Tibial nerve (tissue), 4 donors: ENCODE data around the gene PKHD1.

Experiments
- CTCF ChIP-seq, 5 experiments: fragments of 200-600 bp in 3 of 5; fragments of 450-650 bp in 2 of 5; sonication (generic) in 3 of 5; IDR thresholded peaks; one replicate each; pipeline ENCODE4 v1.5.1; 2016 to 2019; ENCODE audit warnings: antibody characterized with exemption in 5 of 5, mild to moderate bottlenecking in 3 of 5, moderate library complexity in 2 of 5
- EP300 ChIP-seq, 2 donors: sonication (generic); formaldehyde crosslinking; IDR thresholded peaks; one replicate each; pipeline ENCODE4 v1.6.1; 2017; ENCODE audit warnings: antibody characterized with exemption in 2 of 2, mild to moderate bottlenecking in 1 of 2

- no peak for TF ChIP-seq EP300 (IDR thresholded peaks at IDR 0.05)
- TF ChIP-seq CTCF (IDR thresholded peaks at IDR 0.05): no peak
These were observed 10.1 kb downstream of the PKHD1 start for GRCh38 chr6:52077180-52077884.
